Measurements from ENCODE around the gene PC.

PC gene

GRCh38 chr11:66868082-66868725 lies 90.0 kb downstream of the PC start:
- in situ Hi-C loops (cut with MboI; ENCODE audit: low pct_unique_long_range_greater_than_20kb, low sequenced_read_pairs, unreplicated experiment), result no loop called here
- no peak for TF ChIP-seq CTCF (IDR thresholded peaks at IDR 0.05; ENCODE audit: extremely low read depth, insufficient read depth, missing control alignments)
- DNase-seq (ENCODE audit: low spot score), result no peak

GRCh38 chr11:66867425-66868040 lies 90.7 kb downstream of the PC start:
- DNase-seq (ENCODE audit: low spot score), result no peak
- in situ Hi-C loops (cut with MboI; ENCODE audit: low pct_unique_long_range_greater_than_20kb, low sequenced_read_pairs, unreplicated experiment), result no loop called here
- TF ChIP-seq CTCF (IDR thresholded peaks at IDR 0.05; ENCODE audit: extremely low read depth, insufficient read depth, missing control alignments), result no peak

- DNase-seq (ENCODE audit: low spot score), result no peak
- in situ Hi-C loops (cut with MboI; ENCODE audit: low pct_unique_long_range_greater_than_20kb, low sequenced_read_pairs, unreplicated experiment), result no loop called here
- TF ChIP-seq CTCF (IDR thresholded peaks at IDR 0.05; ENCODE audit: extremely low read depth, insufficient read depth, missing control alignments), result no peak
Measured at GRCh38 chr11:66866511-66866986, 91.6 kb downstream of the PC start.

GRCh38 chr11:66866007-66866406 lies 92.2 kb downstream of the PC start:
- TF ChIP-seq CTCF (IDR thresholded peaks at IDR 0.05; ENCODE audit: extremely low read depth, insufficient read depth, missing control alignments), result no peak
- DNase-seq (ENCODE audit: low spot score), result no peak
- in situ Hi-C loops (cut with MboI; ENCODE audit: low pct_unique_long_range_greater_than_20kb, low sequenced_read_pairs, unreplicated experiment), result no loop called here

GRCh38 chr11:66864924-66865697 lies 93.1 kb downstream of the PC start:
- no peak for TF ChIP-seq CTCF (IDR thresholded peaks at IDR 0.05; ENCODE audit: extremely low read depth, insufficient read depth, missing control alignments)
- in situ Hi-C loops (cut with MboI; ENCODE audit: low pct_unique_long_range_greater_than_20kb, low sequenced_read_pairs, unreplicated experiment), result no loop called here
- no peak for DNase-seq (ENCODE audit: low spot score)

GRCh38 chr11:66864172-66864901 lies 93.8 kb downstream of the PC start:
- in situ Hi-C loops (cut with MboI; ENCODE audit: low pct_unique_long_range_greater_than_20kb, low sequenced_read_pairs, unreplicated experiment), result no loop called here
- no peak for TF ChIP-seq CTCF (IDR thresholded peaks at IDR 0.05; ENCODE audit: extremely low read depth, insufficient read depth, missing control alignments)
- no peak for DNase-seq (ENCODE audit: low spot score)

All from GM13977 (cell line).